GM18502 (cell line): ENCODE data around the gene PLXND1.
"Not testable (repeated sequence)": the region's sequence is repeated elsewhere in the genome, so short reads cannot be mapped to it uniquely, and the experiment has no call there.

Experiments used
- ATAC-seq: cut with Tn5 transposase; IDR thresholded peaks from one replicate; pipeline ENCODE4 v1.9.1; 2021; ENCODE audit warnings: mild to moderate bottlenecking; ENCODE audit not compliant: unreplicated experiment, poor library complexity

The PLXND1 gene

DNA sequence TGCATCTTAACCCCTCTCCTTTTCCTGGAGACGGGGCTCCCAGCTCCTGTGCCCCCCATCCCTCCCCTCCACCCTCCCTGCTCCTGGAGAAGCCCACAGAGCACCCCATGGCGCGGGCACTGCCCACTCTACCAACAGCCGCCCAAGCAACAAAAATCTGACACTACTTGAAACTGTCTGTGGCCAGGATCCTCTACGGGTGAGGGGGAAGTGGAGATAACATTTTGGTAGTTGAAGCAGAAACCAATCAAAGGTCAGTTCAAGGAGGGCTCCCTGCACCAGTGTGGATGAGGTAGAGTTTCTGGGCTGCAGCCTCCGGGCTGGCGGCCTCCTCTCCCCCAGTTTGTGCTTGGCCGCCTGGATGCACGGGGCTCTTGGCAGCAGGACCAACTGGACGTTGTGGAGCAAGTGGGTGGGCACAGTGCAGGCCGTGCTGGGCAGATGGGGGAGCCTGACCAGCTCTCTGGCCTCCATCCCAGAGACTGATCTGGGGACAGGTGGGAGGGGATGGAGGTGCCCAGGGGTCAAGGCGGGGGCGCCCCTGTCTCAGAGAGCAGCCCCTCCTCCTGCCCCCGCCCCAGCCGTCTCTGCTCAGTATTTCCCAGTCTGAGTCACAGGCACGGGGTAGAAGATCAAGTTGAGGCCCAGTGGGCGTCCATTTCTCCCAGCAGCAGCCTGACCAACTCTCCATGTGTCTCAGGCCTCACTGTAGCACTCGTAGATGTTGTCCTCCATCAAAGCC is 50.7 kb downstream of the PLXND1 start:
- ATAC-seq = no peak

DNA sequence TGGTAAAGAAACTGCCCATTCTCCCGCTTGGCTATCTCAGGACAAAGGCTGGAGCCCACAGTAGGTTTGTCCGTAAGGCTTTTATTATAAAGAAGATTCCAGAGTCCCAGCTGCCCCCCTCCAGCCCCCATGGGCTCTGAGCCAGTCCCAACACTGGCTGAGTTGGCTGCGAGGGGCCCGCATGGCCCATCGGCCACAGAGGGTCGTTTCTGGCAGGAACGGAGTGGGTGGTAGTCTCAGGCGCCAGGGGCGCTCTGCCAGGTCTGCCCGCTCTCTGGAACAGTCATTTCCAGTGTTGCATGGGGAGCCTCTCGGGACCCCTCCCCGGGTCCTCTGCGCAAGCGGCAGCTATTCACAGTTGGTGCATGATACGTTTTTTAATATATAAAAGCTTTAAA is 51.3 kb downstream of the PLXND1 start:
- ATAC-seq = no peak

DNA sequence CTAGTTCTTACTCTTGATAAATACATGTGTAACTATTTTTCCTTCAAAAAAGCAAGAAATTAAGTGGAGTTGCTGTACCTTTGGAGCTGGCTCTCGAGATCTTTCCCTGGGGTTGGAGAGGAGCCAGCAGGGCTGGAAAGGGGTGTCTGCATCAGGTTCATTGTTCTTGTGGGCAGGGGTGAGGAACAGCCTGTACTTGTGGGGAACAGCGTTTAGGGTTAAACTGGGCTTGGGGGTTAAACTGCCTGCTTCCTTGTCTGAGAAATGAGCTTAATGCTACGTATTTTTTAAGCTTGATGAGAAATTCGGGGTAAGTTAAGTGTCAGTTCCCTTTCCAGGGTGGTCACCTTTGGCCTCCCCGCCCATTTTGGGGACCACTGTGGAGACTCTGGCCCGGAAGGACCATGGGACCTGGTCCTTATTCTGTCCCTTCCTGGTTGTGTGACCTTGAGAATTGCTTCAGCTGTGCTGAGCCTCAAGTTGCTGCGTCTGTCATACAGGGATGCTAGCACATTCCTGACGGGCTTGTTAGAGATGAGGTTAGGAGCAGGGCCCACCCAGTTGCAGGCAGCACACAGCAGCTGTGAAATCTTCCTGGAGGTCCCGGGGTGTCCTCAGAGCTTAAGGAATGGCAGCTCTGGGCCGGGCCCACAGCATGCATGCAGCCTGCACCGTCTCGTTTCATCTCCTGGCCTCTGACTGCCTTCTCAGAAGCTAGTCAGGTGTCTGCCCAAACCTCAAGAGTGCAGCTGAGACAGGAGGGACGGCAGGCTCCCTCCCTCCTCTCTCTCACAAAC is 51.9 kb downstream of the PLXND1 start:
- no peak for ATAC-seq

DNA sequence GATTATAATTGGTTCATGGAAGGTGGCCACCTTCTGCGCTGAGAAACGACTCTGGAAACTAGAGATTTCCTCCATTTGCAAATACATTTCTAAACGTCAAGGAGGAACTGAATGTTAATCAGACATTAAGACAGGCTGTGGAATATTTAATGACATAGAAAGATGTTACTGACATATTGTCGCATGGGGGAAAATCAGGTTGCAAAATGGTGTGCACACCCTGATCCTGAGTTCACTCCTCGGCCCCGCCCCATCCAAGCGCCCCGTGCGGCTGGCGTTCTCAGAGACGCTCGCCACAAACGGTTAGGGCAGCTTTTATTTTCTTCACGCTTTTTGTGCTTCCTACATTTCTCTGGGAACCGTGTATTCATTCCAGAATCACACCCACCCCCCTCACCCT is 52.8 kb downstream of the PLXND1 start:
- ATAC-seq = no peak

DNA sequence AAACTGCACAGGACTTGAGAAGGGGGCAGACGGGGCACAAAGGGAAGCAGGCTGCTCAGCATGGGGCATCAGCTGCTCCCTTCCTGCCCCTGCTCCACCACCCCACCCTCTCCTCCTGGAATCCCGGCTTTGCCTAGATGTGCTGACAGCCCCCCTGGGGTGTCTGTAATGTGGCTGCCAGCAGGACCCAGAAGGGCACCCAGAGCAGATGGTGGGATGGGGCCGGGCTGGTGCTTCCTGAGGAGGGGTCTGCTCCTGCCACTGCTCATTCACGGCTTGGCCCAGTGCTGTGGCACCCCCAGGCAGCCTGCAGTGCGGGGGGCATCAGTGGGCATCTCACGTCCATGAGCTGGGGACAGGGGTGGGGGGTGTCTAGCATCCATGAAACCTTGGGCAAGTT is 53.3 kb downstream of the PLXND1 start:
- no peak for ATAC-seq

DNA sequence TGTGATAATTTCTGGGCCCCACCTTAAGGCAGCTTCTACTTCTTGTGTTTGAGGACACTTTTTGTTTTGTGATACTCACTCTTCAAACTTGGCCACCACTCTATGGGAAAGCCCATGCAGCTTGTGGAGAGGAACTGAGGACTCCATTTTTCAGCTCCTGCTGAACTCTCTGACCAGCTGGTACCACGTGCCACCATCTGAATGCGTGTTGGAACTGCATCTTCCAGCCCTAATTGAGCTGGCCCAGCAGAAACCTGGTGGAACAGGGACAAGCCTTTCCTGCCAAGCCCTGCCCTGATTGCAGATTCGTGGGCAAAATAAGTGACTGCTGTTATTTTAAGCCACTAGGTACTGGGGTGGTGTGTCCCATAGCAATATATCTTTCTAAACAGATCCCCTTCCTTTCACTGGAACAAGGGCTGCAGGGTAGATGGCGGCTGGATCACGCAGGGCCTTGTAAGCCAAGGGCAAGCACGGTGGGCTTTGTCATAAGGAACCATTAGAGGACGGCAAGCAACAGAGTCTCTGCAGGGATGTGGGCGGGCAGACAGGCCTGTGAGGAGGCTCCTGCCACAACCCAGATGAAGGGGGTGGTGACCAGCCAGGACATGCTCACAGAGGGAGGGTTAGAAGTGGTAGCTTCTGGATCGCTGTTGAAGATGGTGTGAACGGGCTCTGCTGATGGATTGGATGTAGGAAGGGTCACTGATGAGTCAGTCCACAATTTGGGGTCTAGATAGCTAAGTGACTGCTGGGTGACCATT is 54.0 kb downstream of the PLXND1 start:
- ATAC-seq = no peak

DNA sequence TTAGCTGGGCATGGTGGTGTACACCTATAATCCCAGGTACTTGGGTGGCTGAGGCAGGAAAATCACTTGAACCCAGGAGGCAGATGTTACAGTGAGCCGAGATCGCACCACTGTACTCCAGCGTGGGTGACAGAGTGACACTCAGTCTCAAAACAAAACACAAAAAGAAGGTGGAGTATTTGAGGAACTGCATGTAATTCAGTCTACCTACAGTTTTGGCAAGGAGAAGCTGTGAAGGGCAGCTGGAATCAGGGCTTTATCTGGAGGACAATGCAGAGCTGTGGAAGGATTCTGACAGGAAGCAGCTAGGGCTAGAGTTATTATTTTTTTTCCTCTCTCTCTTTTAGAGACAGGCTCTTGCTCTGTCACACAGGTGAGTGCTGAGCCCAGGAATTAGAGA is 56.7 kb downstream of the PLXND1 start:
- no peak for ATAC-seq

DNA sequence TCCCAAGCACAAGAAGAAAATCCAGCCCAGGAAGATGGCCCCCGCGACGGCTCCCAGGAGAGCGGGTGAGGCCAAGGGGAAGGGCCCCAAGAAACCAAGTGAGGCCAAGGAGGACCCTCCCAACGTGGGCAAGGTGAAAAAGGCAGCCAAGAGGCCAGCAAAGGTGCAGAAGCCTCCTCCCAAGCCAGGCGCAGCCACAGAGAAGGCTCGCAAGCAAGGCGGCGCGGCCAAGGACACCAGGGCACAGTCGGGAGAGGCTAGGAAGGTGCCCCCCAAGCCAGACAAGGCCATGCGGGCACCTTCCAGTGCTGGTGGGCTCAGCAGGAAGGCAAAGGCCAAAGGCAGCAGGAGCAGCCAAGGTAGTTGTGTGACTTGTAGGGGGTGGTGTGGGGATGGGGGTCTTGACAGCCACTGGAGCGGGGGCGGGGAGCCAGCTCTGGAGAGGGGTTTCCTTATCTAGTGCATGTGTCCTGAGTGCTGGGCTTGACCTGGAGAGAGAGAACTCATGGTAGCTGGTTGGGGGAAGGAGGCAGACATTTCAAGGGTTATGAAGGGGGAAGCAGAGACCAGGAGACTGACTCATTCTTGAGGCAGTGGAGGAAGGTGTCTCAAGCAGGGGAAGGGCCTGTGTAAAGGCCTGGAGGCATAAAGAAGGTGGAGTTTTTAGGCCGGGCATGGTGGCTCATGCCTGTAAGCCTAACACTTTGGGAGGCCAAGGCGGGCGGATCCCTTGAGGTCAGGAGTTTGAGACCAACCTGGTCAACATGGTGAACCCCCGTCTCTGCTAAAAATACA is 57.3 kb downstream of the PLXND1 start:
- no peak for ATAC-seq

DNA sequence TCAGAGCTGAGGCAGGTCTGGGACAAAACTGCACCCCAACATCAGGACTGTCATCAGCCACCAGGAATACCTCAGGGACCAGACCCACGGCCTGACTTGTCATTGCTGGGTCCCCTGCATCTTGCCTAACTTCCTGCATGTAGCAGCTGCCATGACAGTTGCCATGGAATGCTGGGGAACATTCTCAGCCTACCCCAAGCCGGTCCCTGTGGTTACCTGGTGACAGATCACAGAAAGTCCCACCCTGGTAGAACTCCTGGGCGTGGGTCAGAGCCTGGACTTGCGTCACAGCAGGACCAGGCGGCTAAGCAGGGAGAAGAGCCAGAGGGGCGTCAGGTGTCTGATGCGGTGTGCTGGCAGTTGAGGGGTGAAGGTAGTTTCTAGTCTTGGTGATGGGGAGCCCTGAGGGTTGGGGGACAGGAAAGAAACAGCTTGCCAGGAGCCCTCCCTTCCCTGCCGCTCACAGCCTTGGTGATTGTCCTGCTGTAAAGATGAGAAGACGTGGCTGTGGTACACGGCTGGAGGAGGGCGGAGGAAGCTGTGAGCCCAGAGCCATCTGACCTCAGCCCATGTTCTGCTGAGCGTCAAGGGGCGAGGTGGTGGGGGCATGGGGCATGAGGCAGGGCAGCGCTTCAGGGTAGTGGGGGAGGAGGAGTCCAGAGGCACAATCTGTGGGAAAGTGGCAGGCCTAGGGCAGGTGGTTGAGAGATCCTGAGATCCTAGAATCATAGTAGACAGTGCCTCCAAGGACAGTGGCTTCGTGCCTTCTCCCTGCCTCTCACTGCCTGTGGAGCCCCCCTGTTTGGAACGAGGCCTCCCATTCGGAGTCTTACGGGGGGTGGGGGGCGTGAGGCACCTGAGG is 58.1 kb downstream of the PLXND1 start:
- ATAC-seq = no peak

DNA sequence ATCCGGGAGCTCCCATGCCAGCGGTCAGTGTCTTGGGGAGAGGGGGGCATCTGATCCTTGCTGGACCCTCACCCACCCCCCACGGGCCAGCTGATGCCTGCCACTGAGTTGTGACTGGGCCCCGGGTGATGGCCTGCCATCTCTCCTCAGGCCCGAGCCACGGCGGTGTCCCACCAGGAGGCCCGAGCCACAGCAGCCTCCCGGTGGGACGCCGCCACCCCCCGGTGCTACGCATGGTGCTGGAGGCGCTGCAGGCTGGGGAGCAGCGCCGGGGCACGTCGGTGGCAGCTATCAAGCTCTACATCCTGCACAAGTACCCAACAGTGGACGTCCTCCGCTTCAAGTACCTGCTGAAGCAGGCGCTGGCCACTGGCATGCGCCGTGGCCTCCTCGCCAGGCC is 59.2 kb downstream of the PLXND1 start:
- ATAC-seq = no peak

DNA sequence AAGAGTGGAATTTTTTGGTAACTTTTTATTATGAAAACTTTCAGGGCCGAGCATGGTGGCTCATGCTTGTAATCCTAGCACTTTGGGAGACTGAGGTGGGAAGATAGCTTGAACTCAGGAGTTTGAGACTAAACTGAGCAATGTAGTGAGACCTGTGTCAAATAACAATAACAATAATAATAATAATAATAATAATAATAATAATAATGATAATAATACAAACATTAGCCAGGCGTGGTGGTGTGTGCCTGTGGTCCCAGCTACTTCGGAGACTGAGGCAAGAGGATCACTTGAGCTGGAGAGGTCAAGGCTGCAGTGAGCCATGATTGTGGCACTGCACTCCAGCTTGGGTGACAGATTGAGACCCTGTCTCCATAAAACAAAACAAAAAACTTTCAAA is 60.5 kb downstream of the PLXND1 start:
- ATAC-seq = not testable (repeated sequence)

DNA sequence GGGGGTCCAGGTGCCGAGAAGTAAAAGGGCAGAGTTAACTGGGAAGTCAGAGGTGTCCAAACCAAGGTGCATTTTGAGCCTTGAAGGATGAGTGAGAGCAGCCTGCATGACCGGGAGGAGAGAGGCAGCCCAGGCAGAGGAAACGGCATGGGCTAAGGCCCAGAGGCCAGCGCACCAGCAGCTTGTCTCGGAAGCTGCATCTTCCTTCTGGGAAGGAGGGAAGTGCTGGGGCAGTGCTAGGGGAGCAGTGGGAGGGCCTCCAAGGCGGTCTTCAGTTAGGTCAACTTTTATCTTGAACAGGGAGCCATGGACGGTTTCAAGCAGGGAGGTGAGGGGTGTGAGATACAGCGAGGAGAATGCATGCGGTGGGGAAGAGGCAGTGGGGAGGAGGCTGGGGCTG is 62.5 kb downstream of the PLXND1 start:
- ATAC-seq = no peak

DNA sequence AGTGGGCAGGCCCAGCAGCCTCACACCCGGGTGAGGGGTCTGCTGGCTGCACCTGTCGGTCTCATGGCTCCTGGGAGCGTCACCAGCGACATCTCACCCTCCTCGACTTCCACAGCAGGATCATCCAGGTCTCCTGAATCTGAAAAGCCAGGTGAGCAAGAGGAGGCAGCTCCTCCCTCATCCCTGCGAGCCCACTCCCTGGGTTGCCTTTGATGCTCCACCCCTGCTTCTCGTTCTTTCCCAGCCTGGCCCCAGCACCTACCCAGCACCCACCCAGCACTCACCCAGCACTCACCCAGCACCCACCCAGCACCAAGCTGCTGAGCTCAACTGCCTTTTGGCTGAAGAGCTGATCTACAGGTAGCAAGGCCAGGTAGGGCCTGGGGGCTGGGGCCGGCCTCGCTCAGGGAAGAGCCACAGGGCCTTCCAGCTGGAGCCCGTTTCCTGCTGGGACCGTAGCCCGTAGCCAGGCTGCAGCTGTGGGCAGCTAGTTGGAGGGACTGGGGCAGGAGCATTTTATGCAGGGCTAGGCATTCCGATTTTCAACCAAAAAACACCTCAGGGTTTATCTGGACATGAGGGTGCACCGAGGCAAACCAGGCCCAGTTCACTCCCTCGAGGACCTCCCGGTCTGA is 63.2 kb downstream of the PLXND1 start, which contains the start of gene H1-8:
TSS of gene H1-8 (plus strand) at position 20 of the 635 bp plus-strand sequence. CDS start at position 64, 44 bp downstream.
- ATAC-seq = no peak

DNA sequence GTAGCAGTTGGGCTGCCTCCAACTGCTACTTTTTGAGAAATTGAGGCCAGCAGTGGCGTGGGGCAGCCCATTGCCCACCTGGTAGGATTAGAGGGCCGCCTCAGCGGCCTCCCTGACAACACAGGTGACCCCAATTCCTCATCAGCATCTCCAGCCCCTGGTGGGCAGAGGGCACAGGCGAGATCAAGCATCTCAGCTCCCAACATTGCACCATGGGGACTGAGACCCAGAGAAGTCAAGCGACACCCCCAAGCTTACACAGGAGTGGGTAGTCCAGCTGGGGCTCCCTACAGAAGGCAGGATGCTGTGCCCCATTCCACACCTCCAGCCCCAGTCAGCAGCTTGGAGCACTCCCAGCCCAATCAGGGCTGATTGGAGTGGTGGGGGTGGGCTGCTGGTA is 63.7 kb downstream of the PLXND1 start:
- ATAC-seq = no peak

DNA sequence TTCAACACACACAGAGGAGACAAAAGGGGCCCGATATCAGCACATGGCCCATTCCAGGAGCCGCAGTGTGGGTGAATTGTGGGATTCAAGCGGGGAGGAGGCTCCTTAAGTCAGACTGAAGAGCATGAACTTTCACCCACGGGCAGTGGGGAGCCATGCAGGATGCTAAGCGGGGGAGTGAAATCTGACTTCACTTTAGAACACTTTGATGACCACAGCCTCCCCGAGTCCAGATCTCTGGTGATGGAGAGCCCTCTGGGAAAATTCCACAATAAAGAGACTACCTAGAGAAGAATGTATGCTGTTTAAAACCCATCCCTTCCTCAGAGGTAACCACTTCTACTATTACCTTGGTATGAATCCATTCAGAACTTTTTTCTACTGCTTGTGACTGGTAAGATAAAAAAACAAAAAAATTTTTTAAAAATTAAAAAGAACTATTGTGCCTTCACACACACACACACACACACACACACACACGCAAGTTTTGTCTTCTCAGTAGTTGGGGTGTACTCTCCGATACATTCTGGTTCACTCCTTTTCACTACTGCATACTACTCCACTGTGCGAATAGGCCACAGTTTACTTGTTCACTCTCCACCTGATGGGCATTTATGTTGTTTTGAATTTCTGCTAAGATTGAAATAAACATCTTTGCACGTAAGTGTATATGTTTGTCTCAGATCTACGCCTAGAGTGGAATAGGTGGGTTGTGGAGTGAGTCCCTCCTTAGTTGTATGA is 65.5 kb downstream of the PLXND1 start:
- no peak for ATAC-seq

DNA sequence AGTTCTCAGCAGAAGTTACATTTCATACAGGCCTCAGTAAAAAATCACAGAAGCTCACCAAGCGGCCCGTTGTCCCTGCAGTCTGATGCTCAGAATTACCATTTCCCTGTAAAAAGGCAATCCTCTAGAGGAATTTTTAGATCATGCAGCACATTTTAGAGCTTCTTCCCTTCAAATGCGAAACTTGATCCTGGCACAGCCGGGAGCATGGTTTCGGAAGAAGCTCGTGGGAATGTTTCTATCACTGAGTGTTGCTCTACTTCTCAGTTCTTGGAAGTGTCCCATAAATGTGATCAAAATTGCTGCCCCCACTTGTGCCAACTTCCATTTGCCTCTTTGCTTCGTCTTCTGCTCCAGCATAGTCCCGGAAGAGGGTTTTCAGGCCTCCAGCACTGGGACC is 67.3 kb downstream of the PLXND1 start:
- ATAC-seq = no peak

DNA sequence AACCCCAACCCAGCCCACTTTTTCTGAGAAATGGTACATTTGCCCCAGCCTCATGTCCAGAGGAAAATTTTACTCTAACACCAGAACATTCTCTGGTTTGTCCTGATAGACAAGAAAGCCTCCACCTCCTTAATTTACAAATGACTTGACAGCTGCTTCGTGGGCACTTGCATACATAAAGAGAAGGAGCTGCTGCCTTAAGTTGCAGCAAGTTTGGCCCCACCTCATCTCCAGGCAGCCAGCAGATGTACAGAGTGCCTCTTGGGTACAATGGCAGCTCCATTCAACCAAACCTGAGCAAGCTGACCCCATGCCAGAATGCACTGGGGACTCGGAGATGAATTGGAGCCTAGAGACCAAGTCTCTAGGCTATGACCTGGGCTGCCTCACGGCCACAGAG is 69.7 kb downstream of the PLXND1 start:
- ATAC-seq = no peak

DNA sequence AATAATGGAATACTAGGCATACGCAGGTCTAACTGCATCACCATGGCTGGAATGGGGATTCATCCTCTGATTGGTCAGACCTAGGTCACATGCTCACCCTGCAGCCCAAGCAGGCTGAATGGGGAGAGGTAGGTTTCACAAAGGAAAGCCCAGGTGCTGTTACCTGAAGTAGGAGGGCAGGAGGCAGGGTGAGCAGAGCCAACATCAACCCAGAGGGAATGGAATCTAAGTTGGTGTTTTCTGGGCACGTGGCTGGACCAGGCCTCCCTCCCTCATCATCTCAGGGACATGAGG is 70.2 kb downstream of the PLXND1 start:
- no peak for ATAC-seq
